Body of pancreas (tissue), 4 donors: ENCODE measurements around the gene CENPB.

Experiments
- CTCF ChIP-seq, 7 experiments: fragments of 450-650 bp in 4 of 7; fragments of 200-600 bp in 3 of 7; sonication (generic) in 3 of 7; IDR thresholded peaks; one replicate each; pipeline ENCODE4 v1.5.1; 2016 to 2019; ENCODE audit warnings: antibody characterized with exemption in 7 of 7
- POLR2A ChIP-seq, 3 donors: fragments of 450-650 bp; IDR thresholded peaks; one replicate each; pipeline ENCODE4 v1.6.1; 2016; ENCODE audit warnings: antibody characterized with exemption in 3 of 3, mild to moderate bottlenecking in 2 of 3

GRCh38 chr20:3740615-3741301, 45.8 kb downstream of the CENPB start:
- TF ChIP-seq CTCF (IDR thresholded peaks at IDR 0.05) (no peak), POLR2A (IDR thresholded peaks at IDR 0.05) (no peak)
